ENCODE data around the gene PDZD7.

DNA sequence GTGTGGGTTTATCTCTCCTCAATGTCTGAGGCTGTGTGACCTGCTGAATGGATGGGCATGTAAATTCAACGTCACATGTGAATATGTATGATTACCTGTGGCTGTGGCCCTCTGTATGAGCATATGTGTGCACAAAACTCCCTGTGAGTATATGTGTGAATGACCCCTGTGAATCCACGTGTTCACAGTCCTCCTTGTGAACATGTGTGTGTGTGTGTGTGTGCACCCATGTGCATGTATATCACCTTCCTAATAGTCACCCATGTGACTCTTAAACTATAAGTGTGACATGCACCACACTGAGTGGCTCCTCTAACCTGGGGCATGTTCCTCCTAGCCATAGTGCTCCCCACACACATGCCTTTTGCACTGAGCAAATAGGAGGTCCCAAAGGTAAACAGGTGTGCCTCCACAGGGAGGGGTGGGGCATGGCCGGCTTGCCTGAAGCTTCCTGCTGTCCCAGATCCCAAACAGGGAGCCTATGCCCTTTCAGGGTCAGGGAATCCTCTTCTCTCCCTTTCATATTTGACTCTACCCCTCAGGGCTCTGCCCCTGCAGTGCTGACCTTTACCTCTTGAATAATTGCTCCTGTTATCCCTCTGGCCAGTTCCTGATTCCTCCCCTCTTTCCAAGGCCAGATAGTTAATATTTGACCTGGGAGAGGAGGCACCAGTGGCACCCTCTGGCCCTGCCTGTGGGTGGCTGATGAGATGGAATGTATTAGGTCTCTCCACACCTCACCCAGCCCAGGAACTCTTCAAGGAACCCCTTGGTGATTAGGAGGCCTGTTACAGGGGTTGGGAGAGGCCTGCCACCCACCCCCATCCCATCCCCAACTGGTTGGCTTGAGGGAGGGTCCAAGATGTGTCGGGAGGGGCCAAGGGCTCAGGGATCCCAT is 59.8 kb downstream of the PDZD7 start:
- TF ChIP-seq, protein P1, sequence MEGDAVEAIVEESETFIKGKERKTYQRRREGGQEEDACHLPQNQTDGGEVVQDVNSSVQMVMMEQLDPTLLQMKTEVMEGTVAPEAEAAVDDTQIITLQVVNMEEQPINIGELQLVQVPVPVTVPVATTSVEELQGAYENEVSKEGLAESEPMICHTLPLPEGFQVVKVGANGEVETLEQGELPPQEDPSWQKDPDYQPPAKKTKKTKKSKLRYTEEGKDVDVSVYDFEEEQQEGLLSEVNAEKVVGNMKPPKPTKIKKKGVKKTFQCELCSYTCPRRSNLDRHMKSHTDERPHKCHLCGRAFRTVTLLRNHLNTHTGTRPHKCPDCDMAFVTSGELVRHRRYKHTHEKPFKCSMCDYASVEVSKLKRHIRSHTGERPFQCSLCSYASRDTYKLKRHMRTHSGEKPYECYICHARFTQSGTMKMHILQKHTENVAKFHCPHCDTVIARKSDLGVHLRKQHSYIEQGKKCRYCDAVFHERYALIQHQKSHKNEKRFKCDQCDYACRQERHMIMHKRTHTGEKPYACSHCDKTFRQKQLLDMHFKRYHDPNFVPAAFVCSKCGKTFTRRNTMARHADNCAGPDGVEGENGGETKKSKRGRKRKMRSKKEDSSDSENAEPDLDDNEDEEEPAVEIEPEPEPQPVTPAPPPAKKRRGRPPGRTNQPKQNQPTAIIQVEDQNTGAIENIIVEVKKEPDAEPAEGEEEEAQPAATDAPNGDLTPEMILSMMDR (conservative IDR thresholded peaks at IDR 0.05; ENCODE audit: low read depth, low read length): no peak
- TF ChIP-seq EZH2 (IDR thresholded peaks at IDR 0.05; ENCODE audit: borderline replicate concordance, low read depth, low read length, poor library complexity, severe bottlenecking): no peak

Data from A673 (cell line).